DOHH2 (cell line): ENCODE results near the gene FIBCD1.

Source experiments
- H3F3A ChIP-seq: fragments of 200-600 bp; sonication (generic), shearing (Covaris generic); 2 replicates; pipeline ENCODE4 v1.6.0; 2016; ENCODE audit warnings: antibody characterized with exemption, mild to moderate bottlenecking; ENCODE audit not compliant: control insufficient read depth, insufficient read depth
- H3K27ac ChIP-seq: fragments of 200-600 bp; sonication (generic); 2 replicates; pipeline ENCODE4 v1.5.1; 2014; ENCODE audit warnings: low read depth, mild to moderate bottlenecking, low read length, moderate library complexity
- H3K27me3 ChIP-seq: fragments of 200-600 bp; sonication (generic); 2 replicates; pipeline ENCODE4 v1.6.1; 2014; ENCODE audit warnings: mild to moderate bottlenecking, low read length, mixed read lengths; ENCODE audit not compliant: control insufficient read depth
- H3K36me3 ChIP-seq: fragments of 200-600 bp; sonication (generic); 2 replicates; pipeline ENCODE4 v1.6.1; 2014; ENCODE audit warnings: mild to moderate bottlenecking, low read length, moderate library complexity, mixed read lengths; ENCODE audit not compliant: control insufficient read depth
- H3K4me1 ChIP-seq: fragments of 200-600 bp; sonication (generic); 2 replicates; pipeline ENCODE4 v1.6.1; 2014; ENCODE audit warnings: mild to moderate bottlenecking, low read length, mixed read lengths; ENCODE audit not compliant: control insufficient read depth
- H3K4me2 ChIP-seq: fragments of 200-600 bp; sonication (generic); 2 replicates; pipeline ENCODE4 v1.6.0; 2014; ENCODE audit warnings: mild to moderate bottlenecking, low read length, moderate library complexity
- H3K4me3 ChIP-seq: fragments of 200-600 bp; sonication (generic); 2 replicates; pipeline ENCODE4 v1.5.1; 2014; ENCODE audit warnings: mild to moderate bottlenecking, low read length, mixed read lengths
- H3K79me2 ChIP-seq: fragments of 200-600 bp; sonication (generic); 2 replicates; pipeline ENCODE4 v1.6.1; 2014; ENCODE audit warnings: mild to moderate bottlenecking, low read length, mixed read lengths; ENCODE audit not compliant: control insufficient read depth
- H3K9me2 ChIP-seq: fragments of 200-600 bp; sonication (generic); replicated peaks from 2 replicates; pipeline ENCODE4 v1.6.1; 2014; ENCODE audit warnings: mild to moderate bottlenecking, low read length, mixed read lengths; ENCODE audit not compliant: control insufficient read depth
- H3K9me3 ChIP-seq: fragments of 200-600 bp; sonication (generic); 2 replicates; pipeline ENCODE4 v1.6.1; 2014; ENCODE audit warnings: antibody characterized with exemption, low read length, mixed read lengths; ENCODE audit not compliant: control insufficient read depth, insufficient read depth
- H4K20me1 ChIP-seq: fragments of 200-600 bp; sonication (generic); 2 replicates; pipeline ENCODE4 v1.6.0; 2014; ENCODE audit warnings: low read depth, mild to moderate bottlenecking, antibody characterized with exemption, low read length, moderate library complexity; ENCODE audit not compliant: control insufficient read depth, insufficient read depth
- CTCF ChIP-seq: fragments of 200-600 bp; sonication (generic); IDR thresholded peaks from one replicate; pipeline ENCODE4 v1.5.1; 2014; ENCODE audit warnings: antibody characterized with exemption, mild to moderate bottlenecking, low read depth, low read length; ENCODE audit not compliant: poor library complexity, severe bottlenecking
- EZH2phosphoT487 ChIP-seq: fragments of 200-600 bp; sonication (generic); IDR thresholded peaks from 2 replicates; pipeline ENCODE4 v1.6.1; 2017; ENCODE audit warnings: borderline replicate concordance, mild to moderate bottlenecking, antibody characterized with exemption, low read length, moderate library complexity, mixed read lengths

Gene FIBCD1

GRCh38 chr9:130971294-130971849 is 32.3 kb upstream of the FIBCD1 start:
- Histone ChIP-seq H3K36me3 (no peaks in the 10 kb centered on the region), H3F3A (no peaks in the 10 kb centered on the region), H4K20me1 (peaks cover 3% of the 10 kb centered on the region; the same call in 1 of the 2 replicates), H3K4me1 (no peaks in the 10 kb centered on the region), H3K79me2 (no peaks in the 10 kb centered on the region), H3K4me3 (no peak overlapping the region), H3K4me2 (no peak overlapping the region), H3K27me3 (no peaks in the 10 kb centered on the region), H3K9me3 (no peaks in the 10 kb centered on the region), H3K27ac (no peak overlapping the region), H3K9me2 (no peaks in the 10 kb centered on the region)
- no peak for TF ChIP-seq EZH2phosphoT487
- TF ChIP-seq CTCF = no peak

GRCh38 chr9:130970855-130971254 is 31.8 kb upstream of the FIBCD1 start:
- no peaks in the 10 kb centered on the region for H3K79me2 ChIP-seq
- no peak overlapping the region for H3K4me3 ChIP-seq
- no peaks in the 10 kb centered on the region for H3K36me3 ChIP-seq
- H3F3A ChIP-seq = no peaks in the 10 kb centered on the region
- no peaks in the 10 kb centered on the region for H3K27me3 ChIP-seq
- H3K4me2 ChIP-seq = no peak overlapping the region
- H3K9me3 ChIP-seq = no peaks in the 10 kb centered on the region
- no peaks in the 10 kb centered on the region for H3K4me1 ChIP-seq
- H3K9me2 ChIP-seq = no peaks in the 10 kb centered on the region
- TF ChIP-seq EZH2phosphoT487 = no peak
- TF ChIP-seq CTCF = no peak
- no peak overlapping the region for H3K27ac ChIP-seq
- H4K20me1 ChIP-seq = peaks cover 3% of the 10 kb centered on the region; the same call in 1 of the 2 replicates

GRCh38 chr9:130970052-130970451 is 31.0 kb upstream of the FIBCD1 start:
- no peaks in the 10 kb centered on the region for H3K9me3 ChIP-seq
- no peak for TF ChIP-seq CTCF
- no peak for TF ChIP-seq EZH2phosphoT487
- H3F3A ChIP-seq = no peaks in the 10 kb centered on the region
- no peaks in the 10 kb centered on the region for H3K4me1 ChIP-seq
- H3K27ac ChIP-seq = no peak overlapping the region
- H3K4me2 ChIP-seq = no peak overlapping the region
- no peaks in the 10 kb centered on the region for H3K9me2 ChIP-seq
- H3K79me2 ChIP-seq = no peaks in the 10 kb centered on the region
- H4K20me1 ChIP-seq = peaks cover 3% of the 10 kb centered on the region; the same call in 1 of the 2 replicates
- no peak overlapping the region for H3K4me3 ChIP-seq
- no peaks in the 10 kb centered on the region for H3K36me3 ChIP-seq
- no peaks in the 10 kb centered on the region for H3K27me3 ChIP-seq
